Upper lobe of left lung (tissue), 4 donors: ENCODE results near the gene NKD2.

Experiments
- CTCF ChIP-seq, 6 experiments: fragments of 450-650 bp in 4 of 6; fragments of 200-600 bp in 2 of 6; sonication (generic) in 2 of 6; IDR thresholded peaks; one replicate each; pipeline ENCODE4 v1.5.1; 2016 to 2019; ENCODE audit warnings: antibody characterized with exemption in 6 of 6
- EP300 ChIP-seq, 4 donors: sonication (generic); formaldehyde crosslinking; IDR thresholded peaks; one replicate each; pipeline ENCODE4 v1.5.1; 2017; ENCODE audit warnings: antibody characterized with exemption in 4 of 4, control low read depth in 2 of 4
- POLR2A ChIP-seq, 4 donors: fragments of 450-650 bp; IDR thresholded peaks; one replicate each; pipeline ENCODE4 v1.5.1; 2016 to 2017; ENCODE audit warnings: antibody characterized with exemption in 4 of 4, mild to moderate bottlenecking in 2 of 4
- POLR2AphosphoS5 ChIP-seq, 2 donors: sonication (generic); formaldehyde crosslinking; IDR thresholded peaks; one replicate each; pipeline ENCODE4 v1.5.1; 2017; ENCODE audit warnings: antibody characterized with exemption in 2 of 2

GRCh38 chr5:994272-994607 lies 14.4 kb upstream of the NKD2 start:
- no peak for TF ChIP-seq CTCF (IDR thresholded peaks at IDR 0.05)
- no peak for TF ChIP-seq EP300 (IDR thresholded peaks at IDR 0.05)
- TF ChIP-seq POLR2A (IDR thresholded peaks at IDR 0.05): no peak
- no peak for TF ChIP-seq POLR2AphosphoS5 (IDR thresholded peaks at IDR 0.05)
